ENCODE results near the gene COPA. TPM values are rescaled to one million over a fixed set of nuclear protein-coding genes. Genes with fewer than 3 reads are reported as not detected.

Gene COPA
- total RNA-seq, 1 donor from 2014 or later, result 281 TPM

DNA sequence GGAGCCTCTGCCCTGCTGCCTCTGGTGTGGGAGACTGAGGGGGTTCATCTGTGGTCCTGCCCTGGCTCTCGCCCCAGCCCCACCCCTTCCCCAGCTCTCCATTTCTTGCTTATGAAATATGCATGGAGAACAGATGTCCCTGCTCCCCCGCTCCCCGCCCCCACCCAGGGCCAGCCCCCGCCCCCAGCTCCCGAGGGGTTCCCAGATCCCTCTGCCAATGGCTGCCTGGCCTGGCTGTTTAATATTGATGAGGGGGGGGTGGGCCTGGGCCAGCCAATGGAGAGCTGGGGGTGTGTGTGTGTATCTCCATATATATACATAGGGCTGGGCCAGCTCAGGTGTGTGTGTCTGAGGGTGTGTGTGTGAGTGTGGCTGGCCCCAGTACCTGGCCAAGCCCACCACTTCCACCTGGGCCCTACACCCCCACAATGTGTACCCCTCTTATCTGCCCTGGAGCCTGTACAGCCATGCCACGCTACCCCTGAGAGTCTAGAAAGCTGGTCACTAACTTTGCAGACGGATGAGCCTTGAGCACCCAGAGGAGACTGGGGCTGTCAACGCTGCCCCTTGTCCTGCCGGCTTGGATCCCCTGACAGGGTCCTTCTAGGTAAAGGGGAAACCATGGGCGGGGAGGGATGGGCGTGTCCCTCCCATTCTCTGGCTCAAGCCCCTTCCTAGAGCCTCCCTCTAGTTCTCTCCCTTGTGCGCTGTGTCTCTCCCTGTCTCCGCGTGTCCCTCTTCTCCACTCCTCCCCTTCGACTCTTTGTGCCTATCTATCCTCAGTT lies 23.9 kb upstream of the COPA start, which contains the start of gene NHLH1:
Gene NHLH1 (plus strand): TSS at position 341 of the 785 bp plus-strand sequence. CDS start 3,661 bp downstream, outside the sequence.
- Histone ChIP-seq H2AFZ (ENCODE audit: low read depth, low read length) (no peak within 1 kb of the TSS), H3K9ac (ENCODE audit: low read length) (no peak within 1 kb of the TSS), H4K20me1 (ENCODE audit: insufficient read depth, low read length) (no peaks in the 10 kb centered on the region), H3K4me1 (ENCODE audit: insufficient read depth, low read length) (no peaks in the 10 kb centered on the region), H3K36me3 (ENCODE audit: insufficient read depth, low read length) (no peaks in the 10 kb centered on the region), H3K9me3 (ENCODE audit: insufficient read depth, low read depth, low read length) (no peaks in the 10 kb centered on the region), H3K79me2 (ENCODE audit: insufficient read depth, low read length) (no peaks in the 10 kb centered on the region), H3K4me3 (ENCODE audit: insufficient read depth, low read depth, low read length) (no peak within 1 kb of the TSS), H3K4me2 (ENCODE audit: low read length) (no peak within 1 kb of the TSS), H3K27ac (ENCODE audit: low read depth, low read length) (no peak within 1 kb of the TSS), H3K27me3 (ENCODE audit: insufficient read depth, low read length) (no peaks in the 10 kb centered on the region)
- Mint-ChIP-seq H3K27ac (ENCODE audit: unreplicated experiment) (peak within 1 kb of the TSS; percentile 4), H3K36me3 (ENCODE audit: low read depth, unreplicated experiment) (peaks cover 7% of the 10 kb centered on the region), H3K4me3 (ENCODE audit: unreplicated experiment) (peak within 1 kb of the TSS; percentile 40), H3K4me1 (ENCODE audit: low read depth, unreplicated experiment) (peaks cover 6% of the 10 kb centered on the region), H3K27me3 (ENCODE audit: low read depth, unreplicated experiment) (peaks cover 10% of the 10 kb centered on the region), H3K9me3 (ENCODE audit: unreplicated experiment) (no peaks in the 10 kb centered on the region)
- no peak for FAIRE-seq
- no peak for DNase-seq (ENCODE audit: low read depth)
- TF ChIP-seq, protein P1, sequence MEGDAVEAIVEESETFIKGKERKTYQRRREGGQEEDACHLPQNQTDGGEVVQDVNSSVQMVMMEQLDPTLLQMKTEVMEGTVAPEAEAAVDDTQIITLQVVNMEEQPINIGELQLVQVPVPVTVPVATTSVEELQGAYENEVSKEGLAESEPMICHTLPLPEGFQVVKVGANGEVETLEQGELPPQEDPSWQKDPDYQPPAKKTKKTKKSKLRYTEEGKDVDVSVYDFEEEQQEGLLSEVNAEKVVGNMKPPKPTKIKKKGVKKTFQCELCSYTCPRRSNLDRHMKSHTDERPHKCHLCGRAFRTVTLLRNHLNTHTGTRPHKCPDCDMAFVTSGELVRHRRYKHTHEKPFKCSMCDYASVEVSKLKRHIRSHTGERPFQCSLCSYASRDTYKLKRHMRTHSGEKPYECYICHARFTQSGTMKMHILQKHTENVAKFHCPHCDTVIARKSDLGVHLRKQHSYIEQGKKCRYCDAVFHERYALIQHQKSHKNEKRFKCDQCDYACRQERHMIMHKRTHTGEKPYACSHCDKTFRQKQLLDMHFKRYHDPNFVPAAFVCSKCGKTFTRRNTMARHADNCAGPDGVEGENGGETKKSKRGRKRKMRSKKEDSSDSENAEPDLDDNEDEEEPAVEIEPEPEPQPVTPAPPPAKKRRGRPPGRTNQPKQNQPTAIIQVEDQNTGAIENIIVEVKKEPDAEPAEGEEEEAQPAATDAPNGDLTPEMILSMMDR (IDR thresholded peaks at IDR 0.05; ENCODE audit: insufficient read depth, low read depth, low read length), result no peak
- TF ChIP-seq EZH2 (IDR thresholded peaks at IDR 0.05; ENCODE audit: insufficient read depth, low read length), result no peak

DNA sequence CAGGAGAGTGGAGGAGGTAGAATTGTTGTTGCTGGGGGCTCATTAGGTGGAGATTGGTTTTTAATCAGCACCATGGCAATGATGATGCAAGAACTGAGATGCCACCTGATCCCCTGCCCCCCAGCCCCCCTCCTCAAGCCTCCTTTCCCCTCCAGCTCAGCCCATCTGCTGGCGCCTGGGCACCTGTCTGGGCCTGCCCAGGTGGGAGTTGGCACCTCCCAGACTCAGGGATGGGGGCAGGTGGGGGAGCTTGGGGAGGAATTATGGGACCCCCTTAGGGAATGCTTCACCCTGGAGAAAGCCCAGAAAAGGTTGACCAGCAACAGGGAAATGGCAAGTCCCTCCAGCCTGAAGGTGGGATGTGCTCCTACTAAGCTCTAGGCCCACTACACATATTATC lies 22.3 kb upstream of the COPA start:
- no peaks in the 10 kb centered on the region for H3K27me3 ChIP-seq (ENCODE audit: insufficient read depth, low read length)
- peaks cover 4% of the 10 kb centered on the region for H4K20me1 ChIP-seq (ENCODE audit: insufficient read depth, low read length)
- DNase-seq (ENCODE audit: low read depth) (no peak), FAIRE-seq (no peak)
- H3K4me3 ChIP-seq (ENCODE audit: insufficient read depth, low read depth, low read length), result no peak overlapping the region
- no peak overlapping the region for H3K27ac ChIP-seq (ENCODE audit: low read depth, low read length)
- no peaks in the 10 kb centered on the region for H3K4me1 ChIP-seq (ENCODE audit: insufficient read depth, low read length)
- Mint-ChIP-seq H3K4me1 (ENCODE audit: low read depth, unreplicated experiment) (peaks cover 8% of the 10 kb centered on the region), H3K27me3 (ENCODE audit: low read depth, unreplicated experiment) (peaks cover 10% of the 10 kb centered on the region), H3K9me3 (ENCODE audit: unreplicated experiment) (no peaks in the 10 kb centered on the region), H3K27ac (ENCODE audit: unreplicated experiment) (no peak overlapping the region), H3K4me3 (ENCODE audit: unreplicated experiment) (peak overlapping the region; percentile 45), H3K36me3 (ENCODE audit: low read depth, unreplicated experiment) (peaks cover 13% of the 10 kb centered on the region)
- no peaks in the 10 kb centered on the region for H3K79me2 ChIP-seq (ENCODE audit: insufficient read depth, low read length)
- H3K4me2 ChIP-seq (ENCODE audit: low read length), result no peak overlapping the region
- no peak overlapping the region for H2AFZ ChIP-seq (ENCODE audit: low read depth, low read length)
- H3K9ac ChIP-seq (ENCODE audit: low read length), result no peak overlapping the region
- TF ChIP-seq EZH2 (IDR thresholded peaks at IDR 0.05; ENCODE audit: insufficient read depth, low read length), result no peak
- TF ChIP-seq, protein P1 (IDR thresholded peaks at IDR 0.05; ENCODE audit: insufficient read depth, low read depth, low read length), result no peak
- no peaks in the 10 kb centered on the region for H3K9me3 ChIP-seq (ENCODE audit: insufficient read depth, low read depth, low read length)
- no peaks in the 10 kb centered on the region for H3K36me3 ChIP-seq (ENCODE audit: insufficient read depth, low read length)
